ENCODE data around the gene RXRA.

- TF ChIP-seq POLR2AphosphoS5 (IDR thresholded peaks at IDR 0.05; ENCODE audit: low read depth, low read length) (no peak), POLR2A (IDR thresholded peaks at IDR 0.05; ENCODE audit: low read depth, low read length) (no peak), SPI1 (IDR thresholded peaks at IDR 0.05; ENCODE audit: low read depth, low read length) (no peak), TAF1 (IDR thresholded peaks at IDR 0.05; ENCODE audit: low read depth, low read length) (no peak), PAX5 (IDR thresholded peaks at IDR 0.05; ENCODE audit: insufficient read depth, low read length, severe bottlenecking) (no peak)
These were observed 78.4 kb downstream of the RXRA start for GRCh38 chr9:134404376-134405358.

All from GM12891 (cell line).